ENCODE measurements around the gene SPI1. TPM values are rescaled to one million over a fixed set of nuclear protein-coding genes. Genes with fewer than 3 reads are reported as not detected.

SPI1 gene
- total and polyA plus RNA-seq, 2 experiments from 2014 or later: 0.13 to 2.0 TPM

- Histone ChIP-seq H3K9me3 (ENCODE audit: low read depth) (no peaks in the 10 kb centered on the region), H3K9me2 (replicated peaks; ENCODE audit: insufficient read depth) (no peaks in the 10 kb centered on the region), H3K4me3 (no peak within 1 kb of the TSS), H2AFZ (no peak within 1 kb of the TSS), H4K20me1 (ENCODE audit: insufficient read depth, poor library complexity, severe bottlenecking) (no peaks in the 10 kb centered on the region), H3K79me2 (no peaks in the 10 kb centered on the region), H3K4me2 (no peak within 1 kb of the TSS), H3K27ac (no peak within 1 kb of the TSS), H3K36me3 (replicated peaks; ENCODE audit: insufficient read depth, low read depth) (no peaks in the 10 kb centered on the region), H3K27me3 (no peaks in the 10 kb centered on the region), H3K4me1 (ENCODE audit: insufficient read depth) (no peaks in the 10 kb centered on the region)
- no peak for DNase-seq (ENCODE audit: low spot score)
- TF ChIP-seq EZH2 (IDR thresholded peaks at IDR 0.05; ENCODE audit: borderline replicate concordance) (no peak), EZH2phosphoT487 (IDR thresholded peaks at IDR 0.05; ENCODE audit: low read depth, severe bottlenecking, unreplicated experiment) (no peak), CTCF (IDR thresholded peaks at IDR 0.05; ENCODE audit: poor library complexity) (no peak)
- 88% methylated on average over 5 of the region's 5 CpGs for WGBS (ENCODE audit: low lambda C conversion rate, missing lambda C conversion rate)
Measured at GRCh38 chr11:47352556-47352955, 25.8 kb downstream of the SPI1 start, which contains the start of gene MYBPC3. TSS of gene MYBPC3 (minus strand) at chr11:47352702. CDS start at chr11:47352647, 55 bp downstream.

- Histone ChIP-seq H3K27me3 (no peaks in the 10 kb centered on the region), H3K9me3 (ENCODE audit: low read depth) (no peaks in the 10 kb centered on the region), H3K9me2 (replicated peaks; ENCODE audit: insufficient read depth) (no peaks in the 10 kb centered on the region), H4K20me1 (ENCODE audit: insufficient read depth, poor library complexity, severe bottlenecking) (no peaks in the 10 kb centered on the region), H2AFZ (no peak overlapping the region), H3K4me1 (ENCODE audit: insufficient read depth) (no peaks in the 10 kb centered on the region), H3K4me3 (no peak overlapping the region), H3K4me2 (no peak overlapping the region), H3K79me2 (no peaks in the 10 kb centered on the region), H3K27ac (no peak overlapping the region), H3K36me3 (replicated peaks; ENCODE audit: insufficient read depth, low read depth) (no peaks in the 10 kb centered on the region)
- TF ChIP-seq CTCF (IDR thresholded peaks at IDR 0.05; ENCODE audit: poor library complexity) (no peak), EZH2 (IDR thresholded peaks at IDR 0.05; ENCODE audit: borderline replicate concordance) (no peak), EZH2phosphoT487 (IDR thresholded peaks at IDR 0.05; ENCODE audit: low read depth, severe bottlenecking, unreplicated experiment) (no peak)
- WGBS (ENCODE audit: low lambda C conversion rate, missing lambda C conversion rate): 85% methylated on average over 29 of the region's 29 CpGs
- no peak for DNase-seq (ENCODE audit: low spot score)
Measured at GRCh38 chr11:47351156-47352126, 26.9 kb downstream of the SPI1 start.

GRCh38 chr11:47350315-47350714 lies 28.0 kb downstream of the SPI1 start:
- no peaks in the 10 kb centered on the region for H3K9me3 ChIP-seq (ENCODE audit: low read depth)
- H3K9me2 ChIP-seq (replicated peaks; ENCODE audit: insufficient read depth): no peaks in the 10 kb centered on the region
- H3K27ac ChIP-seq: no peak overlapping the region
- H3K36me3 ChIP-seq (replicated peaks; ENCODE audit: insufficient read depth, low read depth): no peaks in the 10 kb centered on the region
- no peak for DNase-seq (ENCODE audit: low spot score)
- no peak for TF ChIP-seq CTCF (IDR thresholded peaks at IDR 0.05; ENCODE audit: poor library complexity)
- no peak for TF ChIP-seq EZH2phosphoT487 (IDR thresholded peaks at IDR 0.05; ENCODE audit: low read depth, severe bottlenecking, unreplicated experiment)
- no peak for TF ChIP-seq EZH2 (IDR thresholded peaks at IDR 0.05; ENCODE audit: borderline replicate concordance)
- no peak overlapping the region for H3K4me3 ChIP-seq
- no peaks in the 10 kb centered on the region for H3K27me3 ChIP-seq
- 89% methylated on average over 9 of the region's 9 CpGs for WGBS (ENCODE audit: low lambda C conversion rate, missing lambda C conversion rate)
- no peaks in the 10 kb centered on the region for H3K4me1 ChIP-seq (ENCODE audit: insufficient read depth)
- H3K79me2 ChIP-seq: no peaks in the 10 kb centered on the region
- H2AFZ ChIP-seq: no peak overlapping the region
- H4K20me1 ChIP-seq (ENCODE audit: insufficient read depth, poor library complexity, severe bottlenecking): no peaks in the 10 kb centered on the region
- no peak overlapping the region for H3K4me2 ChIP-seq
